Stimulated activated CD8-positive, alpha-beta memory T cell treated with anti-CD3 and anti-CD28 coated beads, Interleukin-15, amount 100 ng/mL, for 24 hours (primary cell): ENCODE data around the gene KCNJ15.
"Not testable (repeated sequence)": the region's sequence is repeated elsewhere in the genome, so short reads cannot be mapped to it uniquely, and the experiment has no call there.

Source experiments
- DNase-seq: peaks from one replicate; pipeline ENCODE4 v3.0.0-alpha.2; 2020; ENCODE audit warnings: low read depth

Gene KCNJ15

GRCh38 chr21:38256599-38257302, at the start of gene KCNJ15:
KCNJ15 (plus strand) TSS chr21:38256991; CDS start chr21:38299262, 42,271 bp downstream.
- no peak for DNase-seq

GRCh38 chr21:38208118-38208517, 48.7 kb upstream of the KCNJ15 start:
- DNase-seq: no peak

- no peak for DNase-seq
Measured at GRCh38 chr21:38211321-38211720, 45.5 kb upstream of the KCNJ15 start.

- DNase-seq: no peak
Measured at GRCh38 chr21:38212706-38213105, 44.1 kb upstream of the KCNJ15 start.

GRCh38 chr21:38219049-38219628, 37.7 kb upstream of the KCNJ15 start:
- peak; percentile 39 for DNase-seq

- DNase-seq: no peak
Measured at GRCh38 chr21:38220270-38220737, 36.5 kb upstream of the KCNJ15 start.

- DNase-seq: no peak
Measured at GRCh38 chr21:38221594-38221993, 35.2 kb upstream of the KCNJ15 start.

GRCh38 chr21:38223893-38224540, 32.8 kb upstream of the KCNJ15 start:
- no peak for DNase-seq

GRCh38 chr21:38227401-38227800, 29.4 kb upstream of the KCNJ15 start:
- DNase-seq: no peak

- no peak for DNase-seq
Measured at GRCh38 chr21:38228115-38228514, 28.7 kb upstream of the KCNJ15 start.

GRCh38 chr21:38228537-38228936, 28.3 kb upstream of the KCNJ15 start:
- DNase-seq: no peak

- no peak for DNase-seq
Measured at GRCh38 chr21:38229260-38229877, 27.4 kb upstream of the KCNJ15 start.

- DNase-seq: no peak
Measured at GRCh38 chr21:38234395-38235142, 22.2 kb upstream of the KCNJ15 start.

GRCh38 chr21:38235251-38235650, 21.5 kb upstream of the KCNJ15 start:
- DNase-seq: not testable (repeated sequence)

- no peak for DNase-seq
Measured at GRCh38 chr21:38236232-38236631, 20.6 kb upstream of the KCNJ15 start.

- DNase-seq: no peak
Measured at GRCh38 chr21:38239672-38240071, 17.1 kb upstream of the KCNJ15 start.

GRCh38 chr21:38240129-38240528, 16.7 kb upstream of the KCNJ15 start:
- DNase-seq: no peak

GRCh38 chr21:38241029-38241740, 15.6 kb upstream of the KCNJ15 start:
- no peak for DNase-seq

- DNase-seq: no peak
Measured at GRCh38 chr21:38242061-38242460, 14.7 kb upstream of the KCNJ15 start.

GRCh38 chr21:38243732-38244406, 12.9 kb upstream of the KCNJ15 start:
- no peak for DNase-seq

- DNase-seq: no peak
Measured at GRCh38 chr21:38244407-38244787, 12.4 kb upstream of the KCNJ15 start.
